HG02943 (cell line): Measurements from ENCODE around the gene PLEKHD1.
"Not testable (repeated sequence)": the region's sequence is repeated elsewhere in the genome, so short reads cannot be mapped to it uniquely, and the experiment has no call there.

ENCODE experiments used
- ATAC-seq: cut with Tn5 transposase; IDR thresholded peaks from one replicate; pipeline ENCODE4 v1.9.1; 2021; ENCODE audit warnings: mild to moderate bottlenecking, low read depth, moderate library complexity; ENCODE audit not compliant: unreplicated experiment

Gene PLEKHD1

DNA sequence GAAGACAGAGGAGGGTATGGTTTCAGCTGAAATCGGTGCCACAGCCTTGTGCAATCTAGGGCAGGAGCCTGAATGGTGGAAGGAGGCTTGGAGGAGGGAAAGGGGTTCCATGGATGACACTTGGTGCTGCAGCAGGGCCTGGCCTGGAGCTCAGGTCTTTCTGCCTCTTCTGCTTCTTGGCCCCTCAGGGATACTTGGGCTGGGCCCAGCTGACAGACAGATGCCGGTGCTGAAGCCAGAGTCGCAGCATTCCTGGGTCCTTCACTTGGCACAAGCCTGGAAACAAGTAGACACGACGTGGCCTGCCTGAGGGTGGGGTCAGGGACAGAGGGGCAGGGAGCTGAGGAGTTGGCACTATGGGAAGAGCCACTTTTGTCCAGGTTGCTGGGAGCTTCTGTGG lies 4.4 kb upstream of the PLEKHD1 start:
- no peak for ATAC-seq

DNA sequence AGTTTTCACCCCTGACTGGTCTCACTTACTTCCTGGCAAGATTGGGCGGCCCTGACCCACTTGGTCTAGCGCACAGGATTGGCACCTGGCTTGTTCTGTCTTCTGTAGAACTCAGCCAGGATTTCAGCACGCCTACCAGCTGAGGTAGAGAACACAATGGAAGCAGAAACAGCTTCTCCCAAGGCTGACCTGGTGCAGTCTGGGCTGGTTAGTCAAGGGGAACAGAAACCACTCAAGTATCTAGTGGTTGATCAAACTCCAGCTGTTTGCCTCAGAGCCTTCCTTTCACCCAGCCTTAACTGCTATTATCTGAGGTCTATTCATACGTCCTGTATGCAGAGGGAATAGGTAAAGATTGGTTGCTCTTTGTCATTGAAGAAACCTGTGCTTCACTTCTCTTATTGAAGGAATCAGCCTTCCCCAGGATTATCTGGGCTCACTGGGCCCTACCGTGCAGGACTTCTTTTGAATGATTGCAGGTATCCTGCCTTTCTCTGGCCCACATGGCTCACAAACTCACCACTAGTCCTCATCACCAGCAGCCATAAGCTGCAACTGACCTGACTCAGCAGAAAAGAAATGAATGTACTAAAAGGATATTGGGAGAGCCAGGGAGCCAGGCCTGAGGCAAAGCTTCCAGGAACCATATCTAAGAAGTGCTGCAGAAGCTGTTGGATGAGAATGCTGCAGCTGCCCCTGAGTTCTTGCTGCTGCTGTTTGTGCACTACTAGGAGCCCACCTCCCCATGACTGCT lies 2.5 kb upstream of the PLEKHD1 start:
- peak; percentile 83 for ATAC-seq

DNA sequence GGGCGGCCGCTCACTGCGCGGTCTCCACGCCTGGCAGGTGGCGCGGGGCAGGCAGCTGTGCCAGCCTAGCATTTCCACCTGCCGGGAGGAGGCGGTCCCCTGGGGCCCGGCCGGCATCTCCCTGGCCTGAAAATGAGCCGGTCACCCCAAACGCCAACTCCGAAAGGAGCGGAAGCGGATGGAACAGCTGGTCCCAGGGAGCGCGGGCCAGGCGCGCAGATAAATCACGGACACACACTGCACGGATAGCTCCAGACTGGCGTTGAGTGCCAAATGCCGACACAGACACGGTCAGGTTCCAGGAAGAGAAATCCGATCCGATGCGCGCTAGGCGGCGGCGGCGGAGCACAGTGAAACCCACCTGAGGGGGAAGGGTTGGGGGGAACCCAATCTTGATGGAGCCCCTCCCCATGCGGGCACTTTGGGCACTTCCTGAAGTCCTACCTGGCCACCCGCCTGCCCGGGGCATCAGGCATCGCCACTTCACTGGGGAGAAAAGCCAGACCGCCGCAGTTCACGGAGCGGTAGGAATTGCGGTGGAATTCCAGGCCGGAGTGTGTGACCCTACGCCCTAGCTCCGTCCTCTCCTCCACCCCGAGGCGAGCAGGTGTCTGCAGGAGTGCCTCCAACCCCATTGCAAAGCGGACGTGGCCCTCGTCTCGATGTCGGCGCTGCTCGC lies 624 bp upstream of the PLEKHD1 start:
- ATAC-seq: no peak

DNA sequence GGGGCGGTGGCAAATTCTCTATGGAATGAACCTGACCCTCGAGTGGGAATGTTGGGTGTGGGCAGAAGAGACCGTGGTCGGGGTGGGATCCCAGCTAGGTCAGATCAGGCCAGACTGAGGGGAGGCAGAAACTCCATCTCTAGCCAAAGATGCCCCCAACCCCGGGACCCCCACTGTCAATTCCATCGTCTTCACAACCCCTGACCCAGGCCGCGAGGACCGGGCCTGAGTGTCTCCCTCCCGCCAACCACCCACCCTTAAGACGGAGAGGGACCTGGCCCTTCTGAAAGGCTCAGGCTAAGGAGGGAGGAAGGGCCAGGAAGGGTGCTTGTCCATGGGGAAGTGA lies 760 bp downstream of the PLEKHD1 start:
- no peak for ATAC-seq

DNA sequence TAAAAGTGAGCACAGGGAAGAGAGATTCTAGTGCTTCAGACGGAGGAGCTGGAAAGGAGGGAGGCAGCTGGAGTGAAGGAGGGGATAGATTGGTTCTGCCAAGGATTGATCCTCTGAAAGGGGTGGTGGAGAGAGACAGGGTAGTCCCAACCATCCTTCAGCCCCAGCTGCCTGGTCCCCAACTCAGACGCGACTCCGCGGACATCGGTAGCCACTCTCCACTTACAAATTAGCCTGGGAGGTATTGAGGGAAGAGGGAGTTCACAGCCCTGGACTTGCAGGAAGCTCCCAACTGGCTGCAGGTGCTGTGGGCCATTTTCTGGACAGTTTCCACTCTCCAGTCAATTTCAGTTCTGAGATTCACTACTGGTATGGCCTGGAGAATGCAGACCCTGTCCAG lies 1.2 kb downstream of the PLEKHD1 start:
- no peak for ATAC-seq

DNA sequence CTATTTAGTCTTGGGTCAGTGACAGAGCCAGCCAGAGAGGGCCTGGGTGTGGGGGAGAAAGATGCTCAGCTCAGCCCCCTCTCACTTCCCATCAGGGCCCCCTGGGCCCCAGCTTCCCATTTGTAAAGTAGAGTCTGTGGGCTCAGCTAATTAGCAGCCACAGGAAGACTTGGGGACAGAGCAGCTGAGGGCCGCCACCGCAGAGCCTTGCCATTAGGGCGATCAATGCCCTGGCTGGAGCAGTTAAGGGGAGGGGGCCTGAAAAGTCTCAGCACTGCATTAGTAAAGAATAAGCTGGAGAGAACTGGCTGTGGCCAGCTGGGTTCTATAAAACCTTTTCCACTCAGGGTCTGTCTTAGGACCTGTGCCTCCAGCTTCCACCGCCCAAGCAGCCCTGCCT lies 2.7 kb downstream of the PLEKHD1 start:
- no peak for ATAC-seq

DNA sequence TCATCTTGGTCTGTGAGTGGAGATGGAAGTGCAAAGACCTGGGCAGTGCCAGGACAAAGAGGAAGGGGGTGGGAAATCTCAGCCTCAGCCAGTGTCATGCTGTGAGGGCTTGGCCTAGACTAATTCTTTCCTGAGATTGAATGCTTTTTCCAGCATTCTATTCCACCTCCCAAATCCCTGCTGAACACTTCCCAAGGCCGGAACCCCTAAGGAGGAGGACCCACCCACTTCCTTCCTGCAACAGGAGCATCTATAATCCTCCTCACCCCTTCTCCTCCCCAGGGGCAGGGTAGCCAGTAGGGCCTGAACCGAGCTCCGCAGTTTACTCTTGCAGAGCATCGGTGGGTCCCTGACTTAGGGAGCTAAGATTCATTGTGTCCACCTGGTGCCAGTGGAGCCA lies 3.2 kb downstream of the PLEKHD1 start:
- no peak for ATAC-seq

DNA sequence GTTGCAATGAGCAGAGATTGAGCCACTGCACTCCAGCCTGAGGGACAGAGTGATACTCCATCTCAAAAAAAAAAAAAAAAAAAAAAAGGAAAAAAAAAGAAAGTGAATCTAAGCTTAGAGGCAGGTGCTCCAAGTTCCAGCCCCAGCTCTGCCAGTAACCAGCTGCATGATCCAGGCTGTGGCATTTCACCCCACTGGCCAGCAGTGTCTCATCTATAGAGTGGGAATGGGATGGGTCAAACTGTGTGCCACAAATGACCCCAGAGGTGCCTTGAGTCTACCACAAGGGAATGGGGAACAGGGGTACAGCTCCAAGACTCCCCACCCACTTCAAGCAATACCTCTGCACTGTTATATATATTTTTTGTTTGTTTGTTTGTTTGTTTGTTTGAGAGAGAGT lies 5.0 kb downstream of the PLEKHD1 start:
- no peak for ATAC-seq

DNA sequence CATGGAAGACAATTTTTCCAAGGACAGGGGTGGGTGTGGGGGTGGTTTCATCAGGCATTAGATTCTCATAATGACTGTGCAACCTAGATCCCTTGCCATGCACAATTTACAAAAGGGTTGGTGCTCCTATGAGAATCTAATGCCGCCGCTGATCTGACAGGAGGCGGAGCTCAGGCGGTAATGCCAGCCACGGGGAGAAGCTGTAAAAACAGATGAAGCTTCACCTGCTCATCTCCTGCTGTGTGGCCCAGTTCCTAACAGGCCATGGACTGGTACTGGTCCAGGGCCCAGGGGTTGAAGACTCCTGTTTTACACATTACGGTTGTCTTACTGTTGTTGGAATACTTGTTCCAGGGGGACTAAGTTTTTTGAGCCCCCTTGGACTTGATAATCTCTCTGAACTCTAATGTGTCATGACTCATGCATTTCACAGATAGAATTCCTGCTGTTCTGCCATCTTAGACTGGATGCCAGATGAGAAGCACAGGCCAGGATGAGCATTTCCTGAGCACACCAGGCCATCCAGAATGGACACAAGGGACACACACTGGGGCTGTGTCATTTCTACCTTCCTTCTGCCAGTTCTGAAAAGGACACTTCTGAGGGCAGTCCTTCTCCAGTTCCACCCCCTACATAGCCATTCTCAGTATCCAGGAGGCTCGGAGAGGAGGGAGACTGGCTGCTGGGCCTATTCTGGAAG lies 5.8 kb downstream of the PLEKHD1 start:
- no peak for ATAC-seq

DNA sequence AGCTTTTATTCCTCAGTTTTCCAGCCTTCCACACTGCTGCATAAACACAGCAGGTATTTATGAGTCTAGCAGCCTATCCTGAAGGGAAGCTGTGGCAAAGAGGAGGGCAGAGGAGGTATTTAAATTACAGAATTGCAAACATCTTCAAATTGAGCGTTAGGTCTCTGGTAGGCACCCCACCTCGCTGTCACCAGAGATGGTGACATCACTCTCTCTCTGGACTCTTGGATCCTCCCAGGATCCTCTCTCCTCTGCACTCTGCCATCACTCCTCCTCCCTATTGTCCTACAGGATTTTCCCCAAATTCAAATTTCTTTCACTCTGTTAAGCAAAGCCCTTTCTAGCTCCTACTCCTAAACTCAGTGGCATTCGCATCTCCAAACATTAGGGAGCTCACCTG lies 6.7 kb downstream of the PLEKHD1 start:
- ATAC-seq: no peak

DNA sequence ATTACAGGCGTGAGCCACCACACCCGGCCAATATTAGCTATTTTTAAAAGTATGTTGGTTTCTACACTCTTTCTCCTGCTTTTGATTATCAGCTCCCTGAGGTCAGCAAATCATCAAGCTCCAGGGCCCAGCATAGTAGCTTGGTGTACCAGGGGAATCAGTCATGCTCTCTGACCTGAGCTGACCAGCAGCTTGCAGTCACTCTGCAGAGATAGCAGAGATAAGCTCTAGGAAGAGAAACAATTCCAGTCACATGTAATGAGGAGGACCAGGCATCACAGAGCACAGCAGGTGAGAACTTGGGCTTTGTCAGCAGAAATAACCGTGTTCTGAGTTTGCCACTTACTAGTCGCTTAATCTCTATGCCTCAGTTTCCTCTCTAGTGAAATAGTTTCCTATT lies 8.5 kb downstream of the PLEKHD1 start:
- no peak for ATAC-seq

DNA sequence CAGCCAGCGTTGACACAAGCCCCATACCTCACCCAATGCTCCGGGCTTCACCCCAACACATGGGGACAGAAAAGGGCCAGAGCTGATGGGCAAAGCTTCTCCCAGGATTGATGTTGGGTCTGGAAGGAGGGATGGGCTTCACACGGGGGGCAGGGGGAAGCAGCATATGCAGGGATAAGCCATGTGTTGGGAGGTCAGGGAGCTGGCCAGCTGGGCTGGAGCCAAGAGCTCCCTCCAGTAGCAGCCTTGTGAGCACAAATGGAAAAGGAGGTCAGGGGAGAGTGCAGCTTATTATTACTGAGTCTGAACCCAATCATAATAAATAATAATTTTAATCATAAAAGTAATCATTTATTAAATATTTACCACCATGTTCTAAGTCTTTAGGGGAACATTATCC lies 9.3 kb downstream of the PLEKHD1 start:
- ATAC-seq: no peak

DNA sequence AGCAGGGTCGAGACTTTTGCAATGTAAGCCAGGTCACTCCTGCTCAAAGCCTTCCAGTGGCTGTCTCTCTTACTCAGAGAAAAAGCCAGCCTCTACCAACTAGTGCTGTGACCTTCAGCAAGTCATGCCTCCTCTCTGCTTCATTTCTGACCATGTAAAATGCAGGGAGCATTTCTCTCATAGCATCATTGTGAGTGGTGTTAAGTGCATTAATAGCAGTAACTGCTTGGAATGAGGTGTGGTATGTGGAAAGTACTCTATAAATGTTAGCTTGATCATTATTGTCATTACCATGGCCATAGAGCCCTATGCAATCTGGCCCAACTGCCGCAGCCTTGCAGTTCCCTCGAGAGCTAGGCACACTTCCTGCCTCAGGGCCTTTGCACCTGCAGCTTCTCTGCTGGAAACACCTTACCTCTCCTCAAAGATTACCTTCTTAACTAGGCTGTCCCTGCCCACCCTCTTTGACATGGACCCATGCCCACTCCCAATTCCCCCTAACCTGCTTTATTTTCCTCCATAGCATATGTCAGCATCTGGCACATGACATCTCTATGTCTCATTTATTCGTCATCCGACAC lies 10.9 kb downstream of the PLEKHD1 start:
- no peak for ATAC-seq

DNA sequence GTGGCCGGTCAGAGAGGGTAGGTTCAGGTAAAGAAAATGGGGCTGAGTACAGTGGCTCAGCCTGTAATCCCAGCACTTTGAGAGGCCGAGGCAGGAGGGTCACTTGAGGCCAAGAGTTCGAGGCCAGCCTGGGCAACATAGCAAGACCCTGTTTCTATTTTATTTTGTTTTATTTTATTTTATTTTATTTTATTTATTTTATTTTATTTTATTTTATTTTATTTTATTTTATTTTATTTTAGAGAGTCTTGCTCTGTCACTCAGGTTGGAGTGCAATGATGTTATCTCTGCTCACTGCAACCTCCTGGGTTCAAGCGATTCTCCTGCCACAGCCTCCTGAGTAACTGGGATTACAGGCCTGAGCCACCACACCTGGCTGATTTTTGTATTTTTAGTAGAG lies 13.3 kb downstream of the PLEKHD1 start:
- not testable (repeated sequence) for ATAC-seq

DNA sequence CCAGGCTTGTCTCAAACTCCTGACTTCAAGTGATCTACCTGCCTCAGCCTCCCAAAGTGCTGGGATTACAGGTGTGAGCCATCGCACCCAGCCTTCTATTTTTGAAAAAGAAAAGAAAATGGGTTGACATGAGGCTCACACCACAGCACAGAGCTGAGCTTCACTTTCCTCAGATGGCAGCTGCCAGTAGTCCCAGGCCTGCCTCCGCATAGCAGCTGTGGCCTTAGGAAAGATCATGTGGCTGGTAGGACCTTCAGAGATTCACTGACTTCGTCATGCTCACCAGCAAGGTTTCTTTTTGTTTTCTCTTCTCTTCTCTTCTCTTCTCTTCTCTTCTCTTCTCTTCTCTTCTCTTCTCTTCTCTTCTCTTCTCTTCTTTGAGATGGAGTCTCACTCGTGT lies 13.8 kb downstream of the PLEKHD1 start:
- ATAC-seq: not testable (repeated sequence)

DNA sequence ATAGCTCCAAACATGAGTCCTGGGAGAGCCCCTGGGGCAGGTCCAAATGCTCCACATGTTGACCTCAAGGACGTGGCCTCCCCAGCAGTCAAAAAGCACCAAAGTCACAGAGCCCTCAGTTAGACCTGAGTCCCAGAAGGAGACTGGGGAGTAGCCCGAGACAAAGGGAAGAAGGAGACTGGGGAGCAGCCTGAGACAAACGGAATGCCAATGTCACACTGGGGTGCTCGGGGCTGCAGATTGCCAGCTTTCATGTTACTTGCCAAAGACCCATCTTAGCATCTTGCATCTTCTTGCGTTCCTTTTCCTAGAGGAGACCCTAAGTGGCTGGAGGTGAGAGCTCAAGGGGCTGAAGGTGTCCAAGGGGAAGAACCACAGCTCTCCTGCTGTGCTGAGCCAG lies 14.9 kb downstream of the PLEKHD1 start:
- no peak for ATAC-seq

DNA sequence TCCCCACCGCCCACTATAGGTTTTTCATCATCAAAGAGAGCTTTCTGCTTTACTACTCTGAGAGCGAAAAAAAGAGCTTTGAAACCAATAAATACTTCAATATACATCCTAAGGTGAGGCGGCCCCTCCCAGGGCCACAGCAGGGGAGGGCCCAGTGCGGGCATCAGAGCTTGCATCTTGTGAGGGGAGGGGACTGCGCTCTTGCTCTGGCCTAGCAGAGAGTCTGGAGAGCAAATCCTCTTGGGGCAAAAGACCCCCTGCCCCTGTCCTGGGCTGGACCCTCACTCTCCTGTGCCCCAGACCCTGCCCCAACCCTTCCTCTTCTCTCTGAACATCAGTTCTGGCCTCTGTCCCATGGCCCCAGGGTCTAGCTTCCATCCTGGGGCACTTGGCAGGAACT lies 15.6 kb downstream of the PLEKHD1 start:
- no peak for ATAC-seq

DNA sequence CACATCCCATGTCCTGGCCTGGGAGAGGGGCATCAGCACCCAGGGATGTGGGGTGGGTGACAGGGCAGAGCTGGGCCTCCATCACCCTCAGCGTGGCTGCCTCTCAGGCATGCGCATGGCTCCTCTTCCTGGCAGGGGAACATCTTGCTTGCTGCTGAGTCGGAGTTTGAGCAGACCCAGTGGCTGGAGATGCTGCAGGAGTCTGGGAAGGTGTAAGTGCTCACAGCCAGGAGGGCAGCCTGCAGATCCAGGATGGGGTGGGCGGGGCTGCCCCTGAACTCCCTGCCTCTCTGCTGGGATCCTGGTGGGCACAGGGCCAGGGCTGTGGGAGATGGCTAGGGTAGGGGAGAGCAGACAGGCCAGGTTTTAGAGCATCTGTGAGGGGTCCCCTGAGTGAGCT lies 16.2 kb downstream of the PLEKHD1 start:
- ATAC-seq: no peak

DNA sequence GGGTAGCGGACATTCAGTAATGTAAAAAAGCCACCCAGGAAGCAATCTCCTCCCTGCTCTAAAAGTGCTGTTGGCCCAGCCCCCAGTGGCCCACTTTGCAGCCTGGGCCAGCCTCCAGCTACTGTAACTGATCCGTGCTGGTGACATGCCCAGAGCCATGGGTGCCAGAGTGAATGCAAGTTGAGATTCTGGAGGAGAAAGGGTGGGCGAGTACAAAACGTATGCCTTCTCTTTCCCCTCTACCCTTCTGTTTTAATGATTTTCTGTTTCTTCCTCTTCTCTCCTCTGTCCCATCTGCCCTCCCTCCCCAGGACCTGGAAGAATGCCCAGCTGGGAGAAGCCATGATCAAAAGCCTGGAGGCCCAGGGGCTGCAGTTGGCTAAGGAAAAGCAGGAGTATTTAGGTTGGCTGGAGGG lies 16.9 kb downstream of the PLEKHD1 start:
- ATAC-seq: no peak

DNA sequence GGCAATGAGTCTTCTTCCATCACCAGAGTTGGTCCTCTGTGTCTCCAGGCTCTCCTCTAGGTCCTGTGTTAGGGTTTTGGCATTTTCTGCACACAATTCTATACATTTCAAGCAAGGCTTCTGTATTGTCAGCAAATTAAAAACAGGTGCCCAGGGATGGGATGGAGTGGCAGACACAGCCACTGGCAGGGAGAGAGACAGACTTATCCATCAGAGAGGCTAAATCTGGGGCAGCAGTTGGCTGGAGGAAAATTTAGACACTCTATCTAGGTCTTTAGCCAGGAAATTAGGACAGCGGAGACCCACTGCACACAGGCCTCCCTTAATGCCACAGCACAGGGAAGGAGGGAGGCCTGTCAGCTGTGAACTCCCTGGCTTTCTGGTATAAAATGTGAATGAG lies 20.2 kb downstream of the PLEKHD1 start:
- ATAC-seq: no peak
